GM12878 (cell line): ENCODE data around the gene UVSSA. TPM values are rescaled to one million over a fixed set of nuclear protein-coding genes. Genes with fewer than 3 reads are reported as not detected.

Experiments
- ATAC-seq: fragments of 200-7000 bp; cut with Tn5 transposase; 3 replicates; pipeline ENCODE4 v1.9.1; 2020; ENCODE audit warnings: mild to moderate bottlenecking, moderate library complexity
- BruUV-seq: library from RNA; stranded (reverse); fragments of 400-500 nt; replicated peaks from 2 replicates; lab custom pipeline; 2021; lab: Mats Ljungman, UMichigan
- CTCF ChIA-PET: fragments of 300-600 bp; sonication (Branson Sonifier 250); formaldehyde crosslinking; extraction: SDS; loops from one replicate; lab custom pipeline; 2021; ENCODE audit warnings: inconsistent platforms; lab: Yijun Ruan, JAX
- POLR2A ChIA-PET: fragments of 350-600 bp; formaldehyde crosslinking; extraction: SDS; loops from one replicate; lab custom pipeline; 2021; ENCODE audit warnings: inconsistent platforms; lab: Charles Lee
- RAD21 ChIA-PET: fragments of 300-600 bp; sonication (Branson Sonifier 250); formaldehyde crosslinking; loops from one replicate; lab custom pipeline; 2023; ENCODE audit warnings: antibody characterized with exemption; ENCODE audit not compliant: unreplicated experiment; lab: Charles Lee
- SMC1A ChIA-PET: fragments of 300-600 bp; sonication (Branson Sonifier 250); formaldehyde crosslinking; loops from one replicate; lab custom pipeline; 2023; ENCODE audit not compliant: unreplicated experiment, uncharacterized antibody; lab: Charles Lee
- DNase-seq: peaks from one replicate; pipeline ENCODE4 v3.0.0-alpha.2; 2011; ENCODE audit warnings: low read depth, low spot score
- FAIRE-seq: peaks from 3 replicates; lab custom pipeline; 2011; peaks lifted over from hg19 to GRCh38; lab: Jason Lieb, UNC
- H2AFZ ChIP-seq: 2 replicates; pipeline ENCODE4 v1.6.0; 2011; ENCODE audit warnings: low read depth, low read length, control low read depth; ENCODE audit not compliant: control insufficient read depth
- H3K27ac ChIP-seq: 2 replicates; pipeline ENCODE4 v1.5.1; 2011; ENCODE audit warnings: control low read depth; ENCODE audit not compliant: control insufficient read depth, insufficient read depth
- H3K27me3 ChIP-seq, 2 experiments: replicated peaks in 1 of 2; 2 replicates each; pipeline versions ENCODE4 v1.6.0 to v1.6.1; 2011; ENCODE audit warnings: low read length in 1 of 2; ENCODE audit not compliant: control insufficient read depth in 2 of 2, insufficient read depth in 2 of 2
- H3K36me3 ChIP-seq, 2 experiments: 2 replicates each; pipeline ENCODE4 v1.5.1; 2011; ENCODE audit warnings: low read length in 1 of 2; ENCODE audit not compliant: control insufficient read depth in 2 of 2, insufficient read depth in 2 of 2
- H3K4me1 ChIP-seq: 2 replicates; pipeline ENCODE4 v1.6.1; 2011; ENCODE audit warnings: mild to moderate bottlenecking, low read length, moderate library complexity, mixed read lengths; ENCODE audit not compliant: control insufficient read depth, insufficient read depth
- H3K4me2 ChIP-seq: 2 replicates; pipeline ENCODE4 v1.6.0; 2011; ENCODE audit warnings: control low read depth; ENCODE audit not compliant: control insufficient read depth, insufficient read depth
- H3K4me3 ChIP-seq: fragments of 200-600 bp; sonication (generic); 2 replicates; pipeline ENCODE4 v1.5.1; 2016
- H3K79me2 ChIP-seq: 2 replicates; pipeline ENCODE4 v1.6.0; 2011; ENCODE audit warnings: low read length; ENCODE audit not compliant: control insufficient read depth, insufficient read depth
- H3K9ac ChIP-seq: 2 replicates; pipeline ENCODE4 v1.8.0; 2011; ENCODE audit warnings: low read length, control low read depth, mixed read lengths; ENCODE audit not compliant: control insufficient read depth, insufficient read depth
- H3K9me3 ChIP-seq: replicated peaks from 3 replicates; pipeline ENCODE4 v1.5.1; 2011; ENCODE audit warnings: mild to moderate bottlenecking, low read length; ENCODE audit not compliant: control insufficient read depth, insufficient read depth
- H4K20me1 ChIP-seq: 2 replicates; pipeline ENCODE4 v1.6.0; 2011; ENCODE audit not compliant: control insufficient read depth, insufficient read depth
- E2F8 ChIP-seq: fragments of 450-650 bp; IDR thresholded peaks from 2 replicates; pipeline ENCODE4 v1.6.1; 2018; ENCODE audit warnings: mild to moderate bottlenecking, low read depth, moderate library complexity; ENCODE audit not compliant: partially characterized antibody
- PAX8 ChIP-seq: fragments of 450-650 bp; IDR thresholded peaks from 2 replicates; pipeline ENCODE4 v1.6.1; 2017; ENCODE audit warnings: mild to moderate bottlenecking, moderate library complexity
- PML ChIP-seq: IDR thresholded peaks from 2 replicates; pipeline ENCODE4 v1.6.1; 2012; ENCODE audit warnings: low read length, inconsistent platforms
- TARDBP ChIP-seq: IDR thresholded peaks from 2 replicates; pipeline ENCODE4 v1.6.1; 2016; ENCODE audit warnings: borderline replicate concordance
- TCF3 ChIP-seq: IDR thresholded peaks from 2 replicates; pipeline ENCODE4 v1.6.1; 2012; ENCODE audit warnings: low read depth, mild to moderate bottlenecking, low read length, borderline replicate concordance; ENCODE audit not compliant: insufficient read depth
- ZNF592 ChIP-seq: fragments of 450-650 bp; IDR thresholded peaks from 2 replicates; pipeline ENCODE4 v1.6.1; 2017; ENCODE audit warnings: mild to moderate bottlenecking, moderate library complexity
- WGBS: methylation state at CpG from one replicate; pipeline ENCODE4 v1.1.6; 2016; ENCODE audit warnings: low lambda C conversion rate; ENCODE audit not compliant: insufficient replicate concordance, insufficient coverage; ENCODE audit errors: missing lambda C conversion rate; 5-methylcytosine and 5-hydroxymethylcytosine counted together
- in situ Hi-C: fragments of 300-500 bp; cut with MboI; formaldehyde crosslinking; loops from 9 replicates; pipeline ENCODE4 v1.14.3; 2018; ENCODE audit warnings: mixed read lengths
- intact Hi-C: fragments of 100-400 bp; cut with micrococcal nuclease; formaldehyde crosslinking; loops from one replicate; pipeline ENCODE4 v1.14.2; 2022; ENCODE audit not compliant: unreplicated experiment
- polyA plus RNA-seq, 11 experiments: library from polyadenylated mRNA; depleted of rRNA in 4 of 11; unstranded in 6 of 11; stranded (reverse) in 5 of 11; fragments of >200 nt; fragmentation: Nextera tagmentation in 4 of 11; fragmentation: Illumina TruSeq in 1 of 11; extraction: Ambion mirVana in 4 of 11; extraction: Trizol in 1 of 11; gene quantifications; 1 replicate in 1 of 11; 2 replicates in 10 of 11; pipeline versions ENCODE4 v1.2.1 to v1.2.3, GENCODE V29; 2011 to 2016; ENCODE audit warnings: inconsistent platforms in 2 of 11, missing spikeins in 2 of 11, low read depth in 1 of 11
- total RNA-seq, 4 experiments: library from RNA; depleted of rRNA in 3 of 4; stranded (reverse); fragments of >200 nt in 3 of 4; fragmentation: Illumina TruSeq in 1 of 4; extraction: Trizol in 1 of 4; gene quantifications; 2 replicates each; pipeline versions ENCODE4 v1.2.1 to v1.2.3, GENCODE V29; 2013 to 2021

The UVSSA gene
- total and polyA plus RNA-seq, 10 of the 15 experiments (the other 5 are each of a cell fraction or from before 2014, with no cell fraction given) = 0.34 to 16.8 (median 3.6) TPM

DNA sequence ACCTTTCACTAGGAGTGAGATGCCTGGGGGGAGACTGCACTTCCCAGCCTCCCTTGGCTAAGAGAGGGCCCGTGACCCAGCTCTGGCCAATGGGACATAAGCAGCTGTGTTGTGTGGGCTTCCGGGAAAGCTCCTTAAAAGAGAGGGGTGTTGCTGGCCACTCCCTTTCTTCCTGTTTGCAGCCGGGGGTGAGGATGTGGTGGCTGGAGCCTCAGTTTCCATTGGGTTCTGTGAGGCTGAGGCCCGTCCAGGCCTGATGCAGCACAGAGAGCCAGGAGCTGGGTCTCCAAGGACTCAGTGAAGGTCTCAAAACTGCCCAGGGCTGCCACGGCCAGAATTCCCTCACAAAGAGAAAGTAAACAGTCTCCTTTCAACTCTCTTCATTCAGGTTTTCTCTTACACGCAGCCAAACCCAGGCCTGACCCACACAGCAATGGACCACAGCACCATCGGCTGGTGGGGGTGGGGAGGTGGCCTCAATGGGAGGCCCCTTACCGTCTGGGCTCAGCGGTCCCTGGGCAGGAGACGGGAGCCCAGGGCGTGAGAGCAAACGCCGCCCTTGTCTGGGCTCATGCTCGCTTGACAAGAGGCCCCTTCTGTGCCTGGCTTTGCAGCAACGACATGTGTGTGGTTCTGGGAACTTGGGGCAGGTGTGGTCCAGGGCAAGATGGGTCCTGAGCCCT lies 52.6 kb downstream of the UVSSA start (continued):
- TF ChIP-seq PML (no peak), TCF3 (no peak)

DNA sequence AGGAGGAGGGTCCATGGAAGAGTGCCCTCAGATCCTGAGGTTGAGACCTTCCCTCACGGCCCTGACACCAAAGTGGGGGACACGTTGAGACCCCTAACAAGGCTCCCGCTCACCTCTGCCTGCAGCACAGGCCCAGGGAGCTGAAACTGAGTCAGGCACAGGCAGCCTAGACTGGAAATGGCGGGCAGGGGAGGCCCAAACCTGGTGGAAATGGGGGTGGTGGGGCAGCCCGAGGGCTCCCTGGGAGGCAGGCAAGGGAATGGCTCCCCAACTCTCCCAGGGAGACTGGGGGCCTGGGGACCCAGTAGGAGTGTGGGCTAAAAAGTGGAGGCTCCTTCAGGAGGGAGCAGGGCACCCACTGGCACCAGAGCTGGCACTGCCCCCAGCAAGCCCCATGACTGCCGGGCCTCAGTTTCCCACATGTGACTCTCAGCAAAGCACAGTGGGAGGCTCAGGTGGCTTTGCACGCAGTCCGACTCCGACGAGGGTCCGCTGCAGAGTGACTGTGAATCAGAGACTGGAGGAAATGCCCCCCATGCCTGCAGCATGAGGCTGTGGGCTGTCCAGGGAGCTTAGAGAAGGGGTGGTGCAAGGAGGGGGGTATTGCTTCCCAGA lies 53.3 kb downstream of the UVSSA start:
- in situ Hi-C loops (loop anchor here (10.0 kb wide), 1 partner anchor 65 kb away; no protein-coding TSS in a partner anchor), intact Hi-C loops (no loop called here)
- Histone ChIP-seq H3K9ac (no peak overlapping the region), H3K27me3 (no peaks in the 10 kb centered on the region), H3K27ac (no peak overlapping the region), H3K4me1 (no peaks in the 10 kb centered on the region), H3K4me3 (no peak overlapping the region), H3K79me2 (no peaks in the 10 kb centered on the region), H3K36me3 (no peaks in the 10 kb centered on the region), H4K20me1 (no peaks in the 10 kb centered on the region), H3K4me2 (no peak overlapping the region), H2AFZ (no peak overlapping the region), H3K9me3 (peaks cover 24% of the 10 kb centered on the region)
- ChIA-PET CTCF (no interaction called here), SMC1A (no interaction called here), RAD21 (no interaction called here), POLR2A (no interaction called here)
- no peak for TF ChIP-seq TARDBP
- ATAC-seq (no peak), DNase-seq (no peak), FAIRE-seq (no peak)
- no TSS peak for BruUV-seq
- 70% methylated on average over 11 of the region's 11 CpGs for WGBS

- H3K36me3 ChIP-seq = no peaks in the 10 kb centered on the region
- CTCF ChIA-PET = no interaction called here
- 36% methylated on average over 9 of the region's 14 CpGs for WGBS
- no peak for FAIRE-seq
- H3K4me3 ChIP-seq = no peak overlapping the region
- no TSS peak for BruUV-seq
- H3K27me3 ChIP-seq = no peaks in the 10 kb centered on the region
- DNase-seq = no peak
- in situ Hi-C loops (loop anchor here (10.0 kb wide), 1 partner anchor 64 kb away; no protein-coding TSS in a partner anchor), intact Hi-C loops (no loop called here)
- H2AFZ ChIP-seq = no peak overlapping the region
- H3K9ac ChIP-seq = no peak overlapping the region
- no peaks in the 10 kb centered on the region for H3K79me2 ChIP-seq
- no peak overlapping the region for H3K4me2 ChIP-seq
- no peaks in the 10 kb centered on the region for H3K4me1 ChIP-seq
- no peak for ATAC-seq
- RAD21 ChIA-PET = no interaction called here
- SMC1A ChIA-PET = no interaction called here
- no peaks in the 10 kb centered on the region for H4K20me1 ChIP-seq
- H3K27ac ChIP-seq = no peak overlapping the region
- POLR2A ChIA-PET = no interaction called here
- H3K9me3 ChIP-seq = peaks cover 26% of the 10 kb centered on the region
- TF ChIP-seq E2F8 (no peak), PAX8 (no peak), ZNF592 (no peak)
Observed at GRCh38 chr4:1400831-1401408, 53.9 kb downstream of the UVSSA start.
